ENCODE data around the gene HSPB9.

HSPB9 gene

DNA sequence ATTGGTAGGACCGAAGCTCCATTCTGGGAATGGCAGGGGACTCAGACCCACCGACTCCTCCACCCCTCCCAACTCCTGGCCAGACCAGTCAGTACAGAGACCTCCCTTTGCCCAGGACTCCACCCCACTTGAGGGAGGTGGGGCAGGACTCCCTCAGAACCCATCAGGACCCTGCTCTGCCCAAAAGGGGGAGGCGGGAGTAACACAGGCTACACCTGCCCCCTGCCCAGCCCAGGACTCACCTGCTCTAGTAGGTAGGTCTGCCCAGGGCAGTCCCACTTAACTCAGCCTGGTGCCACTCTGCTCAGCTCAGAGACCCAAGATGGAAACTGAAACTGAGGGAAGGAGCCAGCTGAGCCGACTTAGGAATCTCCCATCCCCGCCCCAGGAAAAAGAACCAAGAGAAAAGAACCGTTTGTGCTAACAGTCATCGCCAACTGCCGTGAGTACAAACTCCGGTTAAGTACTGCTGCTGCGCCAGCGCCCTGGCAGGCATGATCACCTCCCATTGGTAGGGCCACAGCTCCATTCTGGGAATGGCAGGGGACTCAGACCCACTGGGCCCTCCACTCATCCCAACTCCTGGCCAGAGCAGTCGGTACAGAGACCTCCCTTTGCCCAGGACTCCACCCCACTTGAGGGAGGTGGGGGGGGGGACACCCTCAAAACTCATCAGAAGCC lies 10.6 kb upstream of the HSPB9 start (continued):
- TF ChIP-seq ZNF660 (tag by site-specific recombination; IDR thresholded peaks at IDR 0.05) (no peak), ZNF239 (tag by site-specific recombination; IDR thresholded peaks at IDR 0.05) (no peak), ZSCAN16 (tag by site-specific recombination; IDR thresholded peaks at IDR 0.05) (no peak), YY2 (tag by site-specific recombination; IDR thresholded peaks at IDR 0.05) (no peak), INSM2 (tag by site-specific recombination; IDR thresholded peaks at IDR 0.05) (no peak), ZNF670 (tag by site-specific recombination; IDR thresholded peaks at IDR 0.05; ENCODE audit: low read depth) (no peak), MEIS1 (CRISPR knock-in tag; IDR thresholded peaks at IDR 0.05; ENCODE audit: borderline replicate concordance) (no peak), ZNF155 (tag by site-specific recombination; IDR thresholded peaks at IDR 0.05) (no peak), HOXC10 (CRISPR knock-in tag; IDR thresholded peaks at IDR 0.05) (no peak), ZNF426 (tag by site-specific recombination; IDR thresholded peaks at IDR 0.05) (no peak), ZFHX2 (tag by site-specific recombination; conservative IDR thresholded peaks at IDR 0.05) (no peak), ZNF114 (tag by site-specific recombination; IDR thresholded peaks at IDR 0.05) (no peak), KLF1 (tag by site-specific recombination; IDR thresholded peaks at IDR 0.05) (0 out of 2 replicates have a peak, but pooled peaks have one; percentile 38)
- TF ChIP-seq, protein P1, sequence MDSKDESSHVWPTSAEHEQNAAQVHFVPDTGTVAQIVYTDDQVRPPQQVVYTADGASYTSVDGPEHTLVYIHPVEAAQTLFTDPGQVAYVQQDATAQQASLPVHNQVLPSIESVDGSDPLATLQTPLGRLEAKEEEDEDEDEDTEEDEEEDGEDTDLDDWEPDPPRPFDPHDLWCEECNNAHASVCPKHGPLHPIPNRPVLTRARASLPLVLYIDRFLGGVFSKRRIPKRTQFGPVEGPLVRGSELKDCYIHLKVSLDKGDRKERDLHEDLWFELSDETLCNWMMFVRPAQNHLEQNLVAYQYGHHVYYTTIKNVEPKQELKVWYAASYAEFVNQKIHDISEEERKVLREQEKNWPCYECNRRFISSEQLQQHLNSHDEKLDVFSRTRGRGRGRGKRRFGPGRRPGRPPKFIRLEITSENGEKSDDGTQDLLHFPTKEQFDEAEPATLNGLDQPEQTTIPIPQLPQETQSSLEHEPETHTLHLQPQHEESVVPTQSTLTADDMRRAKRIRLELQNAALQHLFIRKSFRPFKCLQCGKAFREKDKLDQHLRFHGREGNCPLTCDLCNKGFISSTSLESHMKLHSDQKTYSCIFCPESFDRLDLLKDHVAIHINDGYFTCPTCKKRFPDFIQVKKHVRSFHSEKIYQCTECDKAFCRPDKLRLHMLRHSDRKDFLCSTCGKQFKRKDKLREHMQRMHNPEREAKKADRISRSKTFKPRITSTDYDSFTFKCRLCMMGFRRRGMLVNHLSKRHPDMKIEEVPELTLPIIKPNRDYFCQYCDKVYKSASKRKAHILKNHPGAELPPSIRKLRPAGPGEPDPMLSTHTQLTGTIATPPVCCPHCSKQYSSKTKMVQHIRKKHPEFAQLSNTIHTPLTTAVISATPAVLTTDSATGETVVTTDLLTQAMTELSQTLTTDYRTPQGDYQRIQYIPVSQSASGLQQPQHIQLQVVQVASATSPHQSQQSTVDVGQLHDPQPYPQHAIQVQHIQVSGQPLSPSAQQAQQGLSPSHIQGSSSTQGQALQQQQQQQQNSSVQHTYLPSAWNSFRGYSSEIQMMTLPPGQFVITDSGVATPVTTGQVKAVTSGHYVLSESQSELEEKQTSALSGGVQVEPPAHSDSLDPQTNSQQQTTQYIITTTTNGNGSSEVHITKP (tag by site-specific recombination; IDR thresholded peaks at IDR 0.05), result peak; percentile 42; the same call in 1 of the 2 replicates
- TF ChIP-seq, protein P2, sequence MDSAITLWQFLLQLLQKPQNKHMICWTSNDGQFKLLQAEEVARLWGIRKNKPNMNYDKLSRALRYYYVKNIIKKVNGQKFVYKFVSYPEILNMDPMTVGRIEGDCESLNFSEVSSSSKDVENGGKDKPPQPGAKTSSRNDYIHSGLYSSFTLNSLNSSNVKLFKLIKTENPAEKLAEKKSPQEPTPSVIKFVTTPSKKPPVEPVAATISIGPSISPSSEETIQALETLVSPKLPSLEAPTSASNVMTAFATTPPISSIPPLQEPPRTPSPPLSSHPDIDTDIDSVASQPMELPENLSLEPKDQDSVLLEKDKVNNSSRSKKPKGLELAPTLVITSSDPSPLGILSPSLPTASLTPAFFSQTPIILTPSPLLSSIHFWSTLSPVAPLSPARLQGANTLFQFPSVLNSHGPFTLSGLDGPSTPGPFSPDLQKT (IDR thresholded peaks at IDR 0.05; ENCODE audit: borderline replicate concordance, low read depth, low read length), result no peak

GRCh38 chr17:42112552-42113176 lies 9.9 kb upstream of the HSPB9 start, which contains the start of gene DHX58:
Gene DHX58, minus strand, starts transcription at chr17:42112714. Its CDS starts 822 bp downstream, at chr17:42111892.
- H3K9me3 ChIP-seq (ENCODE audit: control insufficient read depth, insufficient read depth, low read depth, low read length), result no peaks in the 10 kb centered on the region
- H3K4me3 ChIP-seq (ENCODE audit: low read depth, low read length), result no peak within 1 kb of the TSS
- H3K36me3 ChIP-seq (ENCODE audit: control insufficient read depth in 2 of 2, insufficient read depth in 1 of 2, low read length in 2 of 2), result peaks cover 5 to 46% of the 10 kb centered on the region in 2 experiments; a peak in 2 of 3 replicates
- no peak within 1 kb of the TSS for H3K27ac ChIP-seq (ENCODE audit: extremely low read depth, low read depth, low read length)
- POLR2A ChIA-PET, result interaction anchor here (1.3 to 1.8 kb wide), 2 partner anchors 9 to 86 kb away, joined by 4 read pairs; no protein-coding TSS in a partner anchor
- peaks cover 4% of the 10 kb centered on the region; the same call in 1 of the 2 replicates for H3K4me1 ChIP-seq (ENCODE audit: control insufficient read depth, insufficient read depth, low read length)
- CTCF ChIA-PET, result interaction anchor here (0.5 to 17.1 kb wide), 11 partner anchors 9 to 418 kb away, joined by 3 to 260 read pairs (median 3); partner anchors contain the start of genes DNAJC7 and NKIRAS2
- no peak for TF ChIP-seq ZNF132 (tag by site-specific recombination; IDR thresholded peaks at IDR 0.05; ENCODE audit: borderline replicate concordance)
- no peak for TF ChIP-seq ZFP3 (tag by site-specific recombination; IDR thresholded peaks at IDR 0.05; ENCODE audit: low read depth)
- TF ChIP-seq MYNN (tag by site-specific recombination; IDR thresholded peaks at IDR 0.05; ENCODE audit: borderline replicate concordance), result no peak
- no peak for TF ChIP-seq HOXC10 (CRISPR knock-in tag; IDR thresholded peaks at IDR 0.05)
- TF ChIP-seq, protein P3, sequence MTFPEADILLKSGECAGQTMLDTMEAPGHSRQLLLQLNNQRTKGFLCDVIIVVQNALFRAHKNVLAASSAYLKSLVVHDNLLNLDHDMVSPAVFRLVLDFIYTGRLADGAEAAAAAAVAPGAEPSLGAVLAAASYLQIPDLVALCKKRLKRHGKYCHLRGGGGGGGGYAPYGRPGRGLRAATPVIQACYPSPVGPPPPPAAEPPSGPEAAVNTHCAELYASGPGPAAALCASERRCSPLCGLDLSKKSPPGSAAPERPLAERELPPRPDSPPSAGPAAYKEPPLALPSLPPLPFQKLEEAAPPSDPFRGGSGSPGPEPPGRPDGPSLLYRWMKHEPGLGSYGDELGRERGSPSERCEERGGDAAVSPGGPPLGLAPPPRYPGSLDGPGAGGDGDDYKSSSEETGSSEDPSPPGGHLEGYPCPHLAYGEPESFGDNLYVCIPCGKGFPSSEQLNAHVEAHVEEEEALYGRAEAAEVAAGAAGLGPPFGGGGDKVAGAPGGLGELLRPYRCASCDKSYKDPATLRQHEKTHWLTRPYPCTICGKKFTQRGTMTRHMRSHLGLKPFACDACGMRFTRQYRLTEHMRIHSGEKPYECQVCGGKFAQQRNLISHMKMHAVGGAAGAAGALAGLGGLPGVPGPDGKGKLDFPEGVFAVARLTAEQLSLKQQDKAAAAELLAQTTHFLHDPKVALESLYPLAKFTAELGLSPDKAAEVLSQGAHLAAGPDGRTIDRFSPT (tag by site-specific recombination; IDR thresholded peaks at IDR 0.05), result no peak
- TF ChIP-seq, protein P1 (tag by site-specific recombination; IDR thresholded peaks at IDR 0.05), result peak; percentile 49
- TF ChIP-seq ZBTB17 (tag by site-specific recombination; IDR thresholded peaks at IDR 0.05), result peak; percentile 73
- no peak for TF ChIP-seq ZNF837 (tag by site-specific recombination; IDR thresholded peaks at IDR 0.05)

Measured in HEK293 (cell line).